NK-92 (cell line): ENCODE data around the gene SORCS3.

Experiments used
- DNase-seq: peaks from one replicate; lab custom pipeline; 2025; ENCODE audit not compliant: unreplicated experiment; lab: John Stamatoyannopoulos, UW

Gene SORCS3

DNA sequence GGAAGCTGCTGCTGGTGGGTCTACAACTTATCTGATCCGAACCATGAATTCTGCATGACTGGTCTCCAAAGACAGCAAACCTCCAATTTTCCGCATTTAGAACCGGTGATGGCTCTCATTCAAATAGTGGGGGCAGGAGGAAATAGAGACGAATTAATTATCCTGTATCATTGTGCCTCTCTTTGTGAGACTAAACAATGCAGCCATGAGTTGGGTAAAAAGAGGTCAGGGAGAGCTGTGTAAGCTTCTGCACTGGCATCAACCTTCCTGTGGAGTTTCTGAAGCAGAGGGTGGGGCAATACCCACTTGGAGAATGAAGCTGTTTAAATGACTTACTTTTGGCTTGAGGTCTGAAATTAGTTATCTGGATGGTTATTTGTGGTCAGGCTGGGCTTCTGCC is 266.4 kb downstream of the SORCS3 start:
- DNase-seq: no peak

- no peak for DNase-seq
Measured at GRCh38 chr10:104908581-104908980, 267.5 kb downstream of the SORCS3 start.

GRCh38 chr10:104910712-104911111 is 269.6 kb downstream of the SORCS3 start:
- no peak for DNase-seq

DNA sequence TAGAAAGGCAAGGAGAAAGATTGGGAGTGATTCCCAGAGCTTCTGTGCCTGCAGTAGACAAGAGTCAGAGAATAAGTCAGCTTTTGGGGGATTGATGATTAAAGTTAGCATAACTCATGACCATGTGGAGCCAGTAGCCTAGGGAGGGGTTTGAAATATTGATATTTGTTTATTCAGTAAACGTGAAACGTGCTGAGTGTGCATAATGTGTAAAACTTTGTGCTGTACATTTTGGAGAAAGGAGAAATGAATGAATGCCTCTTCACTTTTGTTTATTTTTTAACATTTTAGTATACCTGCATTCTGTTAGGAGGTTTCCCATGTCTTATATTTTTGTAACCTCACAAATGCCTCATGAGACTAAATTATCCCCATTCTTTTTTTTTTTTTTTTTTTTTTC is 272.3 kb downstream of the SORCS3 start:
- no peak for DNase-seq

DNA sequence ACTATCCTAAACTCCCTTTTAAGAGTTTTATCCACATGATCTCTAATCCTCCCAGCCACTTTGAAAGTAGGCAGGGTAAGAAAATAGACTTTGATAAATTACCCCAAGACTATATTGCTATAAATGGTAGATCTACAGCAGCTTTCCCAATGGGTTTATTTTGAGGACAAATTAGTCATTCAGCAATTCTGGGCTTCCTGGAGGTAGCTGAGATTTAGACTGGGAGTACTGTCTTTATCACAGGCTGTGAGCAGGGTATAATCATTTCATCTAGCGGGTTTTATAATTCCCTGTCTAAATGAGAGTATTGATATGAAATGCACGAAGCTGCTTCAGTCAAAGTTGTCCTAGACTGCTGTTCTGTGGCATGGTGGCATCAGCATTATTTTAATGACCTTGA is 279.4 kb downstream of the SORCS3 start:
- DNase-seq: no peak

DNA sequence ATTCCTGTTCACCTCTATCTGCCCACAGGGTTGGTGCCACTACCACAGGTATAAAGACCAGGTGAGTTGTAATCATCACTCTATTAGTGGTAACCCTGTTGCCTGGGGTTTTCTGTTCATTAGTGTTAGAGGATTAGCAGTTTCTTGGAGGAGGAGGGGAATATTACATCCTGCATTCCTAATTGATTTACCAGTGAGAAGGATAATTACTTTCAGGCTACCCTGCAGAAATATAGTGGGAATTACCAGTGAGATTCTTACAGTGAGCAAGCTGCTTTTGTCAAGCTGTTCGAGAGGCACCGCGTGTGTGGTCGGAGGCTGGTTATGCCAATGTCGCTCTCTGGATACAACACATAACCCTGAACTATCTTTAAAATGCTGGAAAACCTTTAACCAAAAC is 280.7 kb downstream of the SORCS3 start:
- DNase-seq: no peak

DNA sequence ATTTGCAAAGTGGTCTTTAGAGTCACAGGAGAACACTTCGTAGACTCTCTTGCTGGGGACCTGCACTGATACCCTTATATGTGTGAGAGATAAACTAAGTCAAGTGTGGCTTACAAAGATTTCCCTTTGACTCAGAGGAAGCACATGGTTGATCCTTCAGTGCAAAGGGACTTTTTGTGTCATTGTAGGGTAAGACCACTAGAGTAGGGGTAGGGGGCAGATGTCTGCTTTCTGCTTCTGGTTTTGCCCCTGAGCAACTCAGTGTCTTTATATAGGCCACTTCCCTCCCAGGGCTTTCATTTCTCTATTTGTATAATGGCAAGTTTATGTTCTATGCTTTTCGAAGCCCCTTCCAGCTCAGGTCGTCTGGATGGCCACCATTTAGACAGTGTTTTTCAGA is 281.7 kb downstream of the SORCS3 start:
- DNase-seq: no peak

- DNase-seq: no peak
Measured at GRCh38 chr10:104923501-104923900, 282.4 kb downstream of the SORCS3 start.

DNA sequence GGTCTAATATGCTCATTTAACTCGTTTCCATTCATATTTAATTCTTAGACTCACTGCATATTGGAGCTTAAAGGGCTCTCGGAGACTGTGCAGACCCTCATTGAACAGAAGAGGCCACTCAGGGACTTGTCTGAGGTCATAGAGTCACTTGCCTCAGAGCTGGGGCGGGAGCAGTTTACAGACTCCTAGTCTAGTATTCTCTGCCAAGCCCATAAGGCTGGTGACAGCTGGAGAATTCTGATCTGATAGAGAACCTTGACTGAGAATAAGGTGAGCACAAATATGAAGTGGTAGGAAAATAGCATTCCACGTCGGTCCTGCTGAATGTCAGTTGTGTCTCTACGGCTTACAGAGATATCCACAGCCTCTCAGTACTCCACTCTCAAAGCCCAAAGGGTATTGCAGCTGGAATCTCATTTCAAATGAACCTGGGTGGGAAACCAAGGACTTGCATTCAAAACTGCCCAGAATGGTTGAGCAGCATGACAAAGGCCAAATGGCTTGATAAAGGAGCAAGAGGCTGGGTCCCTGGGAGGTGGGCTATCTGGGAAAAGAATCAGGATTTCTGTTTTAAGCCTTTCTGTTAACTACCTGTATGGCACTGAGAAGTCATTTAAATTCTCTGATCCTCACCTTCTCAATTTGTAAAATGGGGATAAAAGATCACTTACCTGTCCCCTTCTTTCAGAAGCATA is 283.2 kb downstream of the SORCS3 start:
- DNase-seq: no peak

DNA sequence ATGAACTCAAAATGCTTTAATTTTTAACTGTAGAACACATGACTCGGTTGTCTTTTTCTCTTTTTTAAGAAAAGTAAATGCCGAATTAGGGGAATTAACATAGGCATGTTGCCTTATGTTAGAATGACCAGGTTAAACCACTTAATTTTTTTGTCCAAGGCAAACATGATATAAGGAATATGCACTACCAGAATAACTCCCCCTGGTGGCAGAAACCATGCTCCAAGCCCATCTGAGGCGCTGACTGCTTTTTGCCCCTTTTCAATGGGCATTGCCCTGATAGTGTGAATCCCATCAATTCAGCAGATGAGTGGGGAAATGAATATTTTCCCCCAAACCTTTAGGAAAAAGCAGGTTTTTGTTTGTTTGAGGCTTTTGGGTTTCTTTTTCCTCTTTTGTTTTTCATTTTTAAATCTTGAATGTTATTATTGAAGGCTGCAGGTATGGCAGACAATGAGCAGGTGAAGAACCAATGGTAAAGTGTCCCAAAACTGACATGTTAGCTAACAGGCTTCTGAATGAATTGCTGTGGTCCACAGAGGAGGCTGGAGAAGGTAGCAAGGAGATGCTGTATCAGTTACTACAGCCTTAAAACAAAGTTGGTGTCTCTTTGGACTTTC is 284.3 kb downstream of the SORCS3 start:
- DNase-seq: no peak

GRCh38 chr10:104928734-104929133 is 287.6 kb downstream of the SORCS3 start:
- no peak for DNase-seq

DNA sequence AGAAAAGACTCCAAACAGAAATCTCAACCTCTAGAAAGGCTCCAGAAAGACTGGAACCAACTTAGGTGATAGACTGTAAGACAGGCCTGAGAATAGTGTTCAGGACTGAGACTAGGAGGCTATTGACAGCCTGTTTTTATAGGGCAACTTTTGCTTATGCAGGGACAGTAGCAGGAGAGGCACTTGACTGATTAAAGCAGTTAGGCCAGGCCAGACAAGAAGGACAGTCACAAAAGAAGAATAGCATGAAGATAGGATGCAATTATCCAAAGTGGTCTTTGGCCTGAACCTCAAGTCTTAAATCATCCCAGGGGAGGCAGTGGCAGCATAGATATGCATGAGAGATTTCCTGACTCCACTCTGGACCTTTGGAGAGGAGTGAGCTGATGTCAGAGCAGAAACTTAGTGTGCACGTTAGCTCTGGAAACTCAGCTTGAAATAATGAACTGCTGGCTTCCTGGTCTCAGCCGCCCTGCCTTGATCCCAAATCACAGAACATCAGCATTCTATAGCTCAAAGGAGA is 290.6 kb downstream of the SORCS3 start:
- no peak for DNase-seq

DNA sequence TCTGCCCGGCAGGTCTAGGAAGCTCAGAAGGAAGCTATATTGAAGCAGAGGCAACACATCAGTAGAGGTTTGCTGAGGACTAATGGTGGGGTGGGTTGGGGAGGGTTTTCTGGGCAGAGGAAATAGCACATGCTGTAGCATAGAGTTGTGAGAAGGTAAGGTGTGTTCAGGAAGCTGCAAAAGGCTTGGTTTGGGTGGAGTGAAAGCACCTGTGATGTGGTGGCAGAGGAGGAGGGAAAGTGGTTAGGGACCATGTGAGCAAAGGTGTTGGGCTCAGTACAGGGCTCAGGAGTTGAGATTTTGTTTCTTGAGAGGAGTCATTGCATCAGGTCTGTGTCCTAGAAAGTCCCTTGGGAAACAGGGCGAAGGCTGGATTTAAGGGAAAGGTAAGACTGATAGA is 294.6 kb downstream of the SORCS3 start:
- no peak for DNase-seq

DNA sequence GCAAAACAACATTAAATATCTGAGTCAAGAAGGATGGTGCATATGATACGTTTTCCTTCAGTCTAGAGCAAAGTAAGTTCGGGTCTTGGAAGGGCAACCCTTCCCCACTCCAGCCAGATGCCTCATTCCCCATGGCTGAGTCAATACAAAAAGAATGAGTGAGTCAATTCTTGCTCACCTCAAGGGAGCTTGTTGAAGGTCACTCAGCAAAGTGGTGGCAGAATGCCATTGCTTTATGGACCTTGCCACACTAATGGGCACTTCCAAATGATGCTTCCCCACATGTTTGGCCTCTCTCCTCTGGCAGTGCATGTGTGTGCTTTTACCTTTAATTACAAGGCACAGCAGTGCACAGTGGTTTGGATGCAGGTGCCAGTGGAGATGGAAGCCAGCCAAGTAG is 296.5 kb downstream of the SORCS3 start:
- no peak for DNase-seq

GRCh38 chr10:104938031-104938430 is 296.9 kb downstream of the SORCS3 start:
- DNase-seq: no peak

- DNase-seq: no peak
Measured at GRCh38 chr10:104941662-104942061, 300.6 kb downstream of the SORCS3 start.

- DNase-seq: no peak
Measured at GRCh38 chr10:104947314-104947713, 306.2 kb downstream of the SORCS3 start.

GRCh38 chr10:104957178-104957841 is 316.2 kb downstream of the SORCS3 start:
- no peak for DNase-seq

GRCh38 chr10:104966563-104967297 is 325.6 kb downstream of the SORCS3 start:
- DNase-seq: no peak

GRCh38 chr10:104980368-104980767 is 339.3 kb downstream of the SORCS3 start:
- DNase-seq: no peak

- no peak for DNase-seq
Measured at GRCh38 chr10:104981995-104982394, 340.9 kb downstream of the SORCS3 start.

- no peak for DNase-seq
Measured at GRCh38 chr10:104988686-104989085, 347.6 kb downstream of the SORCS3 start.
